ENCODE measurements around the gene WNK4.

GRCh38 chr17:42833767-42834422, 53.5 kb downstream of the WNK4 start:
- TF ChIP-seq PATZ1 (CRISPR knock-in tag; IDR thresholded peaks at IDR 0.05; ENCODE audit: borderline replicate concordance): no peak
- TF ChIP-seq ARNTL (CRISPR knock-in tag; IDR thresholded peaks at IDR 0.05; ENCODE audit: borderline replicate concordance, low read depth): no peak
- TF ChIP-seq PPARA (CRISPR knock-in tag; IDR thresholded peaks at IDR 0.05; ENCODE audit: borderline replicate concordance): no peak
- no peak for TF ChIP-seq RARB (CRISPR knock-in tag; IDR thresholded peaks at IDR 0.05)
- no peak for TF ChIP-seq ZNF565 (CRISPR knock-in tag; conservative IDR thresholded peaks at IDR 0.05; ENCODE audit: low read depth)
- no peak for TF ChIP-seq ZNF8 (CRISPR knock-in tag; IDR thresholded peaks at IDR 0.05)
- no peak for TF ChIP-seq ZC3H10 (CRISPR knock-in tag; IDR thresholded peaks at IDR 0.05)
- TF ChIP-seq POU6F1 (CRISPR knock-in tag; IDR thresholded peaks at IDR 0.05; ENCODE audit: borderline replicate concordance, low read depth): no peak
- TF ChIP-seq SNAI2 (CRISPR knock-in tag; IDR thresholded peaks at IDR 0.05): no peak
- TF ChIP-seq ISL1 (CRISPR knock-in tag; IDR thresholded peaks at IDR 0.05): no peak
- no peak for TF ChIP-seq ESRRG (CRISPR knock-in tag; IDR thresholded peaks at IDR 0.05)
- TF ChIP-seq ZFP30 (CRISPR knock-in tag; IDR thresholded peaks at IDR 0.05): no peak
- no peak for TF ChIP-seq TSHZ2 (CRISPR knock-in tag; IDR thresholded peaks at IDR 0.05)
